ENCODE results near the gene CDK18. TPM values are rescaled to one million over a fixed set of nuclear protein-coding genes. Genes with fewer than 3 reads are reported as not detected.
A peak's percentile ranks its signal among the peaks of the same experiment; 100 is the strongest.

Gene CDK18
- total RNA-seq, 1 experiment from 2014 or later = 0.80 TPM

GRCh38 chr1:205569411-205570172, 65.1 kb downstream of the CDK18 start:
- no peak for DNase-seq (ENCODE audit: low read depth)

DNA sequence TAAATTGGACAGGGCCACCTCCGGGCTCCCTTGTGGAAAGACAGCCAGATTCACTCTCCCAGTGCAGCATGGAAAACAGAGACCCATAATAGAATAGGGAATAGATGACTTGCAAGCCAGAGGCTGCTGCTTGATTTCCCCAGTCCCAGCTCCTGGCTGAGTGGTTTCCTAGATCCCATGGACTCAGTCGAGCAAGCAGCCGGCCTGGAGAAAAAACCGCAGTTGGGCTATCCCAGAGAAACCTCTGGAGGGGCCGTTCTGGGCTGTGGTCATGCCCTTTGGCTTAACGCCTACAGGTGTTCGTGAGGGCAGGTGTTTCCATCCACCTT, 65.7 kb downstream of the CDK18 start:
- no peak for DNase-seq (ENCODE audit: low read depth)

DNA sequence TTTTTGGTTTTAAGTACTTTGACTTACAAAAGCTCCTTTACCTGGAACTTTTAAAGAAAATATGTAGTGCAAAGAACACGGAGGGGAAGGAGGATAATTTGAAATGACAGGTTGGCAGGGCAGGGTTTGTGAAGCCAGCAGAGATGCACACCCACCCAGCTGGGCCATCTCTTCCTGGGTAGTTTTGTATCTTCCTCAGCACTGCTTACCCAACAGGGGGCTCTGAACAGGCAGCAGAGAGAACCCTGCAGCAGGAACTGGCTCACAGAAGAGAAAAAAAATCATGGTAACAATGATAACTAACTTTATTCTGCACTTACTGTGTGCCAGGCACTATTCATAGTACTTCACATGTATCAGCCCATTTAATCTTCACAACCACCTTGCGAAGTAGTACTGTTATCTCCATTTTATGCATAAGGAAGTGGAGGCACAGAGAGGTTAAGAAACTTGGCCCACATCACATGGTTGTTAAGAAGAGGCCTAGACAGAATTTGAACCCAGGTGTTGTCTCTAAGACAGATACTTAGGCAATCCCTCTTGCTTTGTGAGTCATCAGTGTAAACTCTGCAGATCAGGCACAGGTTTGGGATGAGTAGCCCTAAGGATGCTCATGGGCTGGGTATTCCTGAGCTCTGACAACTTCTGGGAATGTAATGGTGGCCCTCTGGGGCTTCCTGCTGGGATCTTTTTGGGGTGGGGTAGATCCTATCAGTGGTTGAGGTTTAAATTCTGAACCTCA, 66.5 kb downstream of the CDK18 start:
- DNase-seq (ENCODE audit: low read depth) = no peak

GRCh38 chr1:205571747-205572146, 67.3 kb downstream of the CDK18 start:
- DNase-seq (ENCODE audit: low read depth) = no peak

DNA sequence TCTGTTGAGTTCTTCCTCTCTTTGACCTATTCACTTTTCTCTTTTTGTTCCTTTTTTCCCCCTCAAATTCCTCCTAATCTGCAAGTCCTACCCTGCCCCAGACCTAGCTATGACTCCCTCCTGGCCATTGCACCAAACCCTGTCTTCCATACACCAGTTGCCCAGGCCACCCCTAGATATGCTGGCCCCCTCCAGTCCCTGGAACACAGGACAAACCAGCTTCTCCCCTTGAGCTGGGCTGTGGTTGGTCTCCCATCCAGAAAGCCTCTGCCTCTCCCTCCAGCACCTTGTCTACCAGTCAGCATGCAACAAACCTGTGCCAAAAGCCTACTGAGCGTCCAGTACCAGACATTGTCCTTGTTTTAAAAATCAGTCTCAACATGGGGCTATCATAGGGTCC, 68.0 kb downstream of the CDK18 start:
- no peak for DNase-seq (ENCODE audit: low read depth)

GRCh38 chr1:205575294-205575885, 70.9 kb downstream of the CDK18 start:
- DNase-seq (ENCODE audit: low read depth) = no peak

- DNase-seq (ENCODE audit: low read depth) = peak; percentile 63
Measured at GRCh38 chr1:205576011-205576410, 71.5 kb downstream of the CDK18 start.

DNA sequence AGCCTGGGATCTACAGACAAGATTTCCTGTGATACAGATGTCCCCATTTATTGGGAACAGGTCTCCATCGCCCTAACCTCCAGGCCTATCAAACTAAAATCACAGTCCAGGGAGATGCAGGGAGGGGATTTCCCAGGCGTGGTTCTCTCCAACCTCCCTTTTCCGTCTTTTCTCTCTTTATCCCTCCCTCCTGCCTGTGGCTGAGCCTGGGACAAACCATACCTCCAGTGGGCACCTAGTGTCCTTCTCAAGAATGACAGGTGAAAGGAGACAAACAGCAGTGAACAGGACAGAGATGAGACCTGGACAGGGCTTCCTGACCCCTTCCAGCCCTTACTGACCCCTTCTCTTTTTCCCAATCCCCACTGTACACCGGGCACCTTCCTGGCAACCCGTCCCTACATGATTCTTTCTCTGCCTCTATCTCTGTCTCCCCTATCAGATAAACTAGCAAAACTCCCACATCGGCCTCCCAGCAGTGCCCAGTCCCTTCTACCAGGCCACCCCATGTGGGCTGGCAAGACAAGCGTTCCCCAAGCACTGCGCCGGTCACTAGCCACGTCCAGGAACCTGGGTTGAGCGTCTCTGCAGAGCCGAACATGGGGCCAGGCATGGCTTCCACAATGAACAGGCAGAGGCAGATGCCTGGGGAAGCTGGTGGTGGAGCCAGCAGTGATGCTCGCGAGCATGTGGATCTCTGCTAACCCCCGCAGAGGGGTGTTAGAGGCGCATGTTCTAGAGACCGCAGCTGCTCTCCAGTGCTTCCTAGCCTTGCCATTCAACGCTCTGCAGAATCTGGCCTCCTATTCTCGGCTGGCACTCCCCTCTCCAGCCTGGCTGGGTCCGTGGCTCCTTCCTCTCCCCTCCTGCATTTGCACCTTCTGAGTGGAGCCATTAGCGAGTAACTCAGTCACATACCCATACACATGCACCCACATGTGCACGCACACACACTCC, 72.6 kb downstream of the CDK18 start:
- peak; percentile 31 for DNase-seq (ENCODE audit: low read depth)

DNA sequence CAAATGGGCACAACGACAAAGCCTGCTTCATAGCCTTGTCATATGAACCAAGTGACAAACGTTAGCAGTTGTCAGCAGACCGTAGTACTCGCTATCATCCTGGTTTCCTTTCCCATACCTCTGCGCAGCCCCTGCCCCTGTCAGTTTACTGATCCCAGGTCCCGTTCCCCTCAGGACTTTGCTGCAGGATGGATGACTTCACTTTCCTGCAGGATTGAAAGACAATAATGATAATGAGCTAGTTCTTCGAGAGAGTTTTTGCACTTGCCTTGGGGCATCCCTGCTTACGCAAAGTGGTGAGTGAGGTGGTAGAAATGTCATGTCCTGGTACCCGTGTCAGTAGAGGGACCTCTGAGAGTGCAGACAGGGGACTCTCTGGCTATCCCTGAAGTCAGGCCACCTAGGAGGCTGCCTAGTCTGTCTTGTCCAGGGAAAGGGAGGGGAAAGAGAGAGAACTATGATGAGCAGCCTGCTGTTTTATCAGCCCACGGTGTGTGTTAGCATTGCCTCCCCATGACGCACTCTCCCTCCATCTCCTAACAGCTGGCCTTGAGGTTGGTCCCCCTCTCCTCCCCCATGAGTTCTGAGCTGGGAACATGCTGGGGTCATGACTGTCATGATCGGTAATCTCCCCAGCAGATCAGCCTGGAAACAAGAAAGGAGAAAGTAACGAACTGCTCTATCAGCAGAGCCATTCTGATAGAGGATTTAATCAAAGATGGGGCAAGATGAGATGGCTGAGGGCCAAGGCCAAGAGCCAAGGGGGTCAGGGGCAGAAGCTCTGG, 73.6 kb downstream of the CDK18 start:
- peak; percentile 33 for DNase-seq (ENCODE audit: low read depth)

DNA sequence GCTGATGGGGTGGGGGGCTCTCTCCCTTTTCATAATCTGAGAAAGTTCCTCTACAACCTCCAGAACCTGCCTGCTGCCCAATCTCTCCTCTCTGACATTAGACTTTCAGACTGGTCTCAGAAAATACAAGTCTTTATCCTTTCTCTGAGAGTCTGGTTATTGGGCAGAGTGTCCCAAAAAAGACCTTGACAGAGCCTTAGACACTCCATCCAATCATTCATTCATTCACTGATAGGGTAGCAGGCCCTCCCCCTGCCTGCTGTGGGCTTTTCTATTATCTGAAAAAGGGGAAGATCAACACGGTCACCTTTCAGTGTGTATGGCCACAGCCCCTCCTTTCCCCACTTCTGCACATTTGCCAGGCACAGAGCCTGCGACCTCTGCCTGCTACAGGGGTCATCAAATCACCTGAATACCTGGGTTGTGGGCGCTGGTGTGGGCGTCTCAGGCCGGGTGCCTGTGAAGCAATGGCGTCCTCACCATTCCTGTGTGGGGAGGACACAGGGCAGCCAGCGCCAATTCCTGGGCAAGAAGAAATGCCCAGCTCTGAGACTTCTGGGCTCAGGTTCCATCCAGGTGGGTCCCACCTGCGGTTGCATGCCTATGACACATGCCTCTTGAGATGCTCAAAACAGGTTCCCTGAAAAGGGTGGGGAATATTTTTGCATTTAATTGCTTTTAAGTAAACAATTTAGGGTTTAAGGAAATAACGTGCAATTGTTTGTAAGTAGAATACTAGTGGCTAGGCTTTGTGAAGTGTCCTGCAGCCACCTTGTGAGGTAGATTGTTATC, 74.5 kb downstream of the CDK18 start:
- no peak for DNase-seq (ENCODE audit: low read depth)

- DNase-seq (ENCODE audit: low read depth) = no peak
Measured at GRCh38 chr1:205579711-205580110, 75.2 kb downstream of the CDK18 start.

GRCh38 chr1:205580140-205580922, 75.9 kb downstream of the CDK18 start:
- no peak for DNase-seq (ENCODE audit: low read depth)

DNA sequence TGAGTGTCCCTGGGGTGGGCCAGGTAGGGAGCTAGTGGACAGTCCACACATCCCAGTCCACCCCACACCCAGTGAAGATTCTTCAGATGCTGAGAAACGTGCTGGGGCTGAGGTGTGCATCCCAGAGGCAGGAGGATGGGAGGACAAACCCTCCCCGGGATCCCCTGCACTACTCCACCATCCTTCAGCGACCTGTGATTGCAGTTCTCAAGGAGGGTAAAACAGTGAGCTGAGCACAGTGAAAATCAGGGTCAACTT, 76.4 kb downstream of the CDK18 start:
- DNase-seq (ENCODE audit: low read depth) = no peak

- no peak for DNase-seq (ENCODE audit: low read depth)
Measured at GRCh38 chr1:205581321-205581980, 77.0 kb downstream of the CDK18 start.

DNA sequence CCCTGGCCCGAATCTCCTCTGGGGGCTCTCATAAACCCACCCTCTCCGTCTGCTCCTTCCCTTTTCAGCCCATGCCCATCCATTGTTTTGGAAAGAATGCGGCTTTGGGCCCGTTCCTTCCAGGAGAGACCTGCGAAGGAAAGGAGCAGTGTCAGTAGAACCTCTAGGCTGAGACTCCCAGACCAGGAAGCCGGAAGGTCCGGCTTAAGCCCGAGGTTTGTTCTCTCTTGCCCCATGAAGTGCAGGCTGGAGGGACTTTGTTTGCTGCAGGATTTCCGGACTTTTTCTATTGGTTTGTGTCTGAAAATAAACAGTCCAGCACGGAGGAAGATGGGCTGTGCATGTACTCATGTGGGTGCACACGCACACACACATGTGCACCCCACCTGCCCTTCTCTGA, 77.6 kb downstream of the CDK18 start:
- no peak for DNase-seq (ENCODE audit: low read depth)

All from Daoy (cell line).